Measurements from ENCODE around the gene CLIP3. TPM values are rescaled to one million over a fixed set of nuclear protein-coding genes. Genes with fewer than 3 reads are reported as not detected.
A peak's percentile ranks its signal among the peaks of the same experiment; 100 is the strongest.

Gene CLIP3
- polyA plus RNA-seq, 1 donor (not counting 4 experiments of a cell fraction or from before 2014, with no cell fraction given), result 0.38 TPM

DNA sequence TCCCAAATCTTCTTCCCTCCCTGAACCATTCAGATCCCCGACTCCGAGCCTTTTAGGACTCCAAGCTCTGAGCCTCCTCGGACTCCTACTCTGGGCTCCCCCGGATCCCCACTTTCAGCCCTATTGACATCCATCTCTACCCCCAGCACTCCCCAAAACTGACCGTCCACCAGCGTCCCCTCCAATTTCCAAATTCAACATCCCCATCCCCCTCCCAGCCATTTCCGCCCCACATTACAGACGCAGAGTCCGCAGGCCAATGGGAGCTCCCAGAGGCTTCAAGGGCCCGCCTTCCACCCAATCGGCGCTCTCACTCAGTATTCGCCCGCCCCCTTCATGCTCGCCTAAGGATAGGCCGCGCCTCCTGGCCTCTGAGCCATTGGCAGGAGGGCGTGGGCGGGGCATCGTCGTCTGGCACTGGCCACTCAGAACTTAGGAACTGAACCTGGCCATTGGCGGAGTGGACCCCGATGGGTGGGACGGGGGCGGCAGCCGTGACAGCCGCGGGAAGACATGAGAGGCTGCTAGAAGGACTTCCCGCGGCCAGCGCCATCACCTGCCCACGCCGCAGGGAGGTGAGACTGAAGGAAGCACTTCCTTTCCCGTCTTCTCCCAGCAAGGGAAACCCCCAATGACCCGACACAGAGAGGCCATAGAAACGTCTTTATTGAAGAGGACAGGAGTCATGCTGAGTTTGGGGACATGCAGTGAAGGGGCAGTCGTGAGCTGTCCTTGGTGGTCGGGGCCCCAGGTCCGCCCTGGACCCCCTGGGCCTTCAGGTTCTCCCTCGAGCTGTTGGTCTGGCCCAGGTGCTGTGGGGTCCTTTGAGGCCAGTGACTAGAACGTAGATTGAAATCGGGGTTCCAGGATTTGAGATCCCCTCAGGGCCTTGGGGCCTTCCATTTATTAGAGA lies 18.4 kb downstream of the CLIP3 start, which contains the start of gene ALKBH6:
Gene ALKBH6 (minus strand): TSS at position 202 of the 913 bp plus-strand sequence. CDS start 816 bp downstream, outside the sequence.
- H2AFZ ChIP-seq (ENCODE audit: control insufficient read depth, low read length), result peak within 1 kb of the TSS; percentile 95
- peak within 1 kb of the TSS; percentile 79 for H3K27ac ChIP-seq (ENCODE audit: control insufficient read depth, insufficient read depth, low read length)
- peak; percentile 91 for FAIRE-seq
- TF ChIP-seq EZH2 (IDR thresholded peaks at IDR 0.05; ENCODE audit: low read length), result no peak
- TF ChIP-seq, protein P1, sequence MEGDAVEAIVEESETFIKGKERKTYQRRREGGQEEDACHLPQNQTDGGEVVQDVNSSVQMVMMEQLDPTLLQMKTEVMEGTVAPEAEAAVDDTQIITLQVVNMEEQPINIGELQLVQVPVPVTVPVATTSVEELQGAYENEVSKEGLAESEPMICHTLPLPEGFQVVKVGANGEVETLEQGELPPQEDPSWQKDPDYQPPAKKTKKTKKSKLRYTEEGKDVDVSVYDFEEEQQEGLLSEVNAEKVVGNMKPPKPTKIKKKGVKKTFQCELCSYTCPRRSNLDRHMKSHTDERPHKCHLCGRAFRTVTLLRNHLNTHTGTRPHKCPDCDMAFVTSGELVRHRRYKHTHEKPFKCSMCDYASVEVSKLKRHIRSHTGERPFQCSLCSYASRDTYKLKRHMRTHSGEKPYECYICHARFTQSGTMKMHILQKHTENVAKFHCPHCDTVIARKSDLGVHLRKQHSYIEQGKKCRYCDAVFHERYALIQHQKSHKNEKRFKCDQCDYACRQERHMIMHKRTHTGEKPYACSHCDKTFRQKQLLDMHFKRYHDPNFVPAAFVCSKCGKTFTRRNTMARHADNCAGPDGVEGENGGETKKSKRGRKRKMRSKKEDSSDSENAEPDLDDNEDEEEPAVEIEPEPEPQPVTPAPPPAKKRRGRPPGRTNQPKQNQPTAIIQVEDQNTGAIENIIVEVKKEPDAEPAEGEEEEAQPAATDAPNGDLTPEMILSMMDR (optimal IDR thresholded peaks at IDR 0.05 in 1 of 3, IDR thresholded peaks at IDR 0.05 in 1 of 3, conservative IDR thresholded peaks at IDR 0.05 in 1 of 3; ENCODE audit: extremely low read depth in 1 of 3, insufficient read depth in 2 of 3, low read length in 3 of 3), result no peak
- H3K4me1 ChIP-seq (ENCODE audit: control insufficient read depth, extremely low read depth, insufficient read depth, low read length), result peaks cover 11% of the 10 kb centered on the region
- dilution Hi-C loops (cut with MboI; ENCODE audit: extremely low pct_ligation_motif_present, low sequenced_read_pairs), result no loop called here
- H3K9ac ChIP-seq (ENCODE audit: control insufficient read depth, extremely low read depth, insufficient read depth, low read length), result peak within 1 kb of the TSS; percentile 81
- H3K79me2 ChIP-seq (ENCODE audit: control insufficient read depth, insufficient read depth, low read length), result peaks cover 10% of the 10 kb centered on the region
- no peaks in the 10 kb centered on the region for H3K36me3 ChIP-seq (ENCODE audit: control insufficient read depth in 2 of 2, extremely low read depth in 1 of 2, insufficient read depth in 2 of 2, low read length in 2 of 2)
- peak within 1 kb of the TSS; percentile 67 to 90 (median 86) for H3K4me3 ChIP-seq (ENCODE audit: control insufficient read depth in 2 of 3, extremely low read depth in 1 of 3, insufficient read depth in 2 of 3, low read depth in 1 of 3, low read length in 3 of 3)
- peak; percentile 88 for DNase-seq (ENCODE audit: low read depth, low spot score)
- H3K9me3 ChIP-seq (ENCODE audit: control insufficient read depth, low read depth, low read length), result no peaks in the 10 kb centered on the region
- H4K20me1 ChIP-seq (ENCODE audit: control insufficient read depth, extremely low read depth, insufficient read depth, low read length), result no peaks in the 10 kb centered on the region
- no peaks in the 10 kb centered on the region for H3K9me1 ChIP-seq (ENCODE audit: control insufficient read depth, extremely low read depth, insufficient read depth, low read length)
- no peaks in the 10 kb centered on the region for H3K27me3 ChIP-seq (ENCODE audit: control insufficient read depth, extremely low read depth, insufficient read depth, low read length)
- H3K4me2 ChIP-seq (ENCODE audit: control insufficient read depth, extremely low read depth, insufficient read depth, low read depth, low read length), result peak within 1 kb of the TSS; percentile 89

DNA sequence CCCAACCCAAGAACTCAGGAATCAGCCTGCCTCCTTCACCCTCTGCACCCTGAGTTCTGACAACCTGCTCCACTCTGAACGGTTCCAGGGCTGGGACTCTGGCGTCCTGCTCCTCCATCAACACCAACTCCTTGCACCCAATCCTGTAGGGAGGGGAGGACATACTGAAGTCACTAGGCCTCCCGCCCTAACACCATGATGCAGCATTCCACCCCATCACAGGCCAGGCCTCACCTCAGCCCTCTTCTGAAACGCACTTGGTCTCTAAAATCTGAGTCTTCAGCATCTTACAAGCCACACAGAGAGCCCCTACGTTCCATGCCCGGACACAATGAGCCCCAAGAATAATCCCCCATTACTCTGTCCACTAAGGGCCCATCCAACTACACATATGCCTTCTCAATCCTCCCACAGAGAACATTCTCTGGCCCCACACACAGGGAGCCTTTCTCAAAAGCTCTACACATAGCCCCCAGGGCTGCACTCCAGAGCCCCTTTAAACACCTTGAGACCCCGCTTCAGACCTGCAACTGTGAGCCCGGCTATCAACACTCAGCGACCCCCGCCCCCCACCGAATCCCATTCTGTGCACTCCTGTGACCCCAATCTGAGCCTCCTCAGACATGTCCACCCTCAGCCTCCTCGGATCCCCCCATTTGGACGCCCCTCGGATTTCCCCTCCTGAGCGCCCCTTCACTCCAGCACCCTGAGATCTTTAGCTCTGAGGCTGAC lies 19.2 kb downstream of the CLIP3 start:
- Histone ChIP-seq H3K9me1 (ENCODE audit: control insufficient read depth, extremely low read depth, insufficient read depth, low read length) (no peaks in the 10 kb centered on the region), H3K27ac (ENCODE audit: control insufficient read depth, insufficient read depth, low read length) (peak overlapping the region; percentile 79), H2AFZ (ENCODE audit: control insufficient read depth, low read length) (peak overlapping the region; percentile 89), H4K20me1 (ENCODE audit: control insufficient read depth, extremely low read depth, insufficient read depth, low read length) (no peaks in the 10 kb centered on the region), H3K27me3 (ENCODE audit: control insufficient read depth, extremely low read depth, insufficient read depth, low read length) (no peaks in the 10 kb centered on the region), H3K4me2 (ENCODE audit: control insufficient read depth, extremely low read depth, insufficient read depth, low read depth, low read length) (peak overlapping the region; percentile 73), H3K79me2 (ENCODE audit: control insufficient read depth, insufficient read depth, low read length) (peaks cover 10% of the 10 kb centered on the region), H3K36me3 (ENCODE audit: control insufficient read depth in 2 of 2, extremely low read depth in 1 of 2, insufficient read depth in 2 of 2, low read length in 2 of 2) (no peaks in the 10 kb centered on the region), H3K9me3 (ENCODE audit: control insufficient read depth, low read depth, low read length) (no peaks in the 10 kb centered on the region), H3K4me1 (ENCODE audit: control insufficient read depth, extremely low read depth, insufficient read depth, low read length) (peaks cover 16% of the 10 kb centered on the region), H3K9ac (ENCODE audit: control insufficient read depth, extremely low read depth, insufficient read depth, low read length) (peak overlapping the region; percentile 81), H3K4me3 (ENCODE audit: control insufficient read depth in 2 of 3, extremely low read depth in 1 of 3, insufficient read depth in 2 of 3, low read depth in 1 of 3, low read length in 3 of 3) (peak overlapping the region; percentile 67 to 90 (median 86))
- DNase-seq (ENCODE audit: low read depth, low spot score), result no peak
- dilution Hi-C loops (cut with MboI; ENCODE audit: extremely low pct_ligation_motif_present, low sequenced_read_pairs), result no loop called here
- peak; percentile 20 for FAIRE-seq
- TF ChIP-seq, protein P1 (optimal IDR thresholded peaks at IDR 0.05 in 1 of 3, IDR thresholded peaks at IDR 0.05 in 1 of 3, conservative IDR thresholded peaks at IDR 0.05 in 1 of 3; ENCODE audit: extremely low read depth in 1 of 3, insufficient read depth in 2 of 3, low read length in 3 of 3), result no peak
- TF ChIP-seq EZH2 (IDR thresholded peaks at IDR 0.05; ENCODE audit: low read length), result no peak

All from keratinocyte (primary cell).